ENCODE data around the gene KIAA1217.

Gene KIAA1217

GRCh38 chr10:24241536-24242040, 32.6 kb downstream of the KIAA1217 start:
- no peak for DNase-seq (ENCODE audit: low spot score)

DNA sequence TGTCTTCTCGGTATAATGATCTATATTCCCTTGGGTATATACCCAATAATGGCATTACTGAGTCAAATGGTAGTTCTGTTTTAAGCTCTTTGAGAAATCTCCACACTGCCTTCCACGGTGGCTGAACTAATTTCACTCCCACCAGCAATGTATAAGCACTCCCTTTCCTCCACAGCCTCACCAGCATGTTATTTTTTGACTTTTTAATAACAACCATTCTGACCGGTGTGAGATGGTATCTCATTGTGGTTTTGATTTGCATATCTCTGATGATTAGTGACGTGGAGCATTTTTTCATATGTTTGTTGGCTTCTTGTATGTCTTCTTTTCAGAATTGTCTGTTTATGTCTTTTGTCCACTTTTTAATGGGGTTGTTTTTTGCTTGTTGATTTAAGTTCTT, 33.6 kb downstream of the KIAA1217 start:
- no peak for DNase-seq (ENCODE audit: low spot score)

DNA sequence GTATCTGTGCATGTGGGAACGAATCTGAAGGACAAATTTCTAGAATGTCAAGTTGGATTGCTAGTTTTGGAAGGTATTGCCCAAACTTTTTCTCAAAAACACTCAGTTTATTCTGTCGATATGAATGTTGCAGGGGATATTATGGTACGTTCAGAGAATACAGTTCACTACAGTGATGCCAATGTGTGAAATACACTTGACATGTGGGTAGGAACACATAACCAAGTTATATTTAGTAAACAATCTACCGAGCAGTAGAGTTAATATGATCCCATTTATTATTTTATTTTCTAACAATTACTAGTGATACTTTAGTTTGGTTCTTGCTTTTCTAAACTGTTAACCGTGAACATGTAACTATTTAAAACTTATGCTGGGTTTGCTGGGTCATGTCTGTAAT, 37.4 kb downstream of the KIAA1217 start:
- no peak for DNase-seq (ENCODE audit: low spot score)

- no peak for DNase-seq (ENCODE audit: low spot score)
Measured at GRCh38 chr10:24247841-24248240, 38.9 kb downstream of the KIAA1217 start.

DNA sequence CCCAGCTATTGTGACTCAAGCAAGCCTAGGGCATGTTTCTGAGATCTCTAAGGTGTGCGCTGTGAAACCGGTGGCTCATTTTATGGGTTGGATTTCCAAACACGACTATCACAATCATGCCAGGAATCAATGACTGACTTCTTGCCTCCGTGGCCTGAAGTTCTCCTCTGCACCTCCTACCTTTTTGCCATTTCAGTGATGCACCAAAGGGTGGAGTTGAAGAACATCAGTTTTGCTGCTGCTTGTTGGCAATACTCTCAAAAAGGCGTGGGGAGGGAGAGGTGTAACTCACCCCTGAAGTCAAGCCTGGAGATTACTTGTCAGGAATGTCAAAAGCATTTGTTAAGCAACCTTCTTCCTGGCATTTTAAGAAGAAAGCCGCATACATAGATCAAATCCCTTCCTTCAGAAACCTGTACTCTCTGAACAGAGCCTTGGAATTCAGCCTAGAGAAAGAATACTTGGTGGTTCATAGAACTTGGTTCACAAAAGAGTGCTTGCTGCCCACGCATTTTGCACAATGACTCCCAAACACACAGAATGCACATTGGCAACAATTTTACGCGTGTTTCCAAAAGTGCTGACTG, 41.0 kb downstream of the KIAA1217 start:
- no peak for DNase-seq (ENCODE audit: low spot score)

DNA sequence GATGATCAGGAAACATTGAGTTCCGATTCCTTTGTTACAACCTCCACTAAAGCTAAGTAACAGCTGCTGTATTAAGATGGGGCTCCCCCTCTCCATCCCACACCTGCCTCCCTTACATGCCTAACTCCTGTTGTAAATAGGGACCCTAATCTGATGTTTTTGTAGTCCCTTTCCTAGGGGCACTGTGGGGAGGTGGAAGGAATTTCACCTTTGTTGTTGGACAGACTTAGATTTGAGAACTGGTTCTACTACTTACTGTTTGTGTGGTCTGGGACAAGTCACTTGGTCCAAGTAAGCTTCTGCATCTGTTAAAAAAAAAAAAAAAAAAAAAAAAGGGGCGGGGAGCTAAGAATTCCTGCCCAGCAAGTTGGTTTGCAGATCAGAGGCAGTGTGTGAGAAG, 42.6 kb downstream of the KIAA1217 start:
- no peak for DNase-seq (ENCODE audit: low spot score)

DNA sequence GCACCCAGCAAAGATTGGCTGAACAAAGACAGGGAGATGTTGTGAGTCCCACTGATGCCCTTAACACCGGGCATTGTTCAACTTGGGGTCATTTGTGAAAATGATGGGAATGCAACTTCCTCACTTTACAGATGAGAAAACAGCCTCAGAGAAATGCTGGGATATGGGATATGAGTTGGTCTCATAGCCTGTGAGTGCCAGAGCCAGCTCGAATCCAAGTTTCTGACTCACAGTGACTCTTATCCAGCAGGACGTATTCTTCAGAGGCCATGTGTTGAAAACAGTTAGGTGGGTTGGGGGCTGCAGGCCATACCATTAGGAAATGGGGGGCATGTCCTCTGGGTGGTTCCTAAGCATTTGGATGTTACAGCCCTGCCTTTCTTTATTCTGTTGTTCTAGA, 45.2 kb downstream of the KIAA1217 start:
- no peak for DNase-seq (ENCODE audit: low spot score)

DNA sequence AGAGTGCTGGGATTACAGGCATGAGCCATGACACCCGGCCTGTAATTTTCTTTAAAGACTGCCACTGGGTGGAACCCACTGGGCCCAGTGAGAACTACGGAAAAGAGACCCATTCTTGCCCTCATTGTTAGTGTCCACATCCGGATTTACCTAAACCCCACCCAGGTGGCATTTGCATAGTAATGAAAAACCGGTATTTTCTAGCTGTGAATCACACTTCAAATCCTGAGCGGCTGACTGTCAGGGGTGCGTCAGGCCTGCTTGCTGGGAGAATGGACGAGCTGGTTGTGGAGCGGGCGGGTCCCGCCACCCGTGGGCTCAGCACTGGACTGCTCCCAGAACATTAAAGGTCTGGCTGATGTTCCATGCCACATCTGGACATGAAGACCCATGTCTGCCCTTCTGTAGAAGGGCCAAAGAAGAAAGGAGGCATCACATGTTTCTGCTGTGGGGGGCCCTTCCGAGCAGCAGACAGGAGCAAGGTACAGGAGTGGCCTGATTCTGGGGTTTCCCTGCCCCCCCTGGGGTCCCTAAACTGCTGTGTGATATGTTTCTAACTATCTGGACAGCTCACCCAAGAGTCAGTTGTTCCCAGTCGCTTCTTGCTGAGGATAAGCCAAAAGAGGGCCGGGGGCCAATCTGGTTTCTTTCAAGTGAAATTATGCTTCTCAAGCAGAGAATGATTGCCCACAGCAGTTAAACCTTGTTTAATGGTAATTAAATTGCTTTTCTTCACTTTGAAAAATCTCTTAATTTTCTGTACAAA, 46.4 kb downstream of the KIAA1217 start:
- DNase-seq (ENCODE audit: low spot score): no peak

DNA sequence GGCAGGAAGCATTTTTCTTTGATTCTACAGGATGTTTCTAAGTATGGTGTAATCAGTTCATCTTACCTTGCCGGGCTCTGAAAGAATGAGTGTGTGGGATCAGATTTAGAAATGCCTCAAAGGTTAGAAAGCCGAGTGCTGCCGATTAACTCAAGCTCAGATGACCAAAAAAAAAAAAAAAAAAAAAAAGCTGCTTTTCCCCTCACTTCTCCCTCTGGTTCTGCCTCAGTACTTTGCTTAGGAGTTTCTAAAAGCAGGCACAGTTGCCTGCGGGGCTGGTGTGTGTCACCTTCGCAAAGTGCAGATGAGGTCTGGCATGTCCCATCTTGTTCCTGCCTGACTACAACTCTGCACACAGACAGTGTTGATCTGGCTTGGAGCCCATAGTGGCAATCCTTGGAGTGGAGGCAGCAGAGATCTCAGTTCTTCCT, 47.0 kb downstream of the KIAA1217 start:
- DNase-seq (ENCODE audit: low spot score): no peak

- no peak for DNase-seq (ENCODE audit: low spot score)
Measured at GRCh38 chr10:24256619-24257107, 47.7 kb downstream of the KIAA1217 start.

- DNase-seq (ENCODE audit: low spot score): no peak
Measured at GRCh38 chr10:24257588-24257987, 48.6 kb downstream of the KIAA1217 start.

GRCh38 chr10:24259365-24260130, 50.6 kb downstream of the KIAA1217 start:
- DNase-seq (ENCODE audit: low spot score): no peak

- no peak for DNase-seq (ENCODE audit: low spot score)
Measured at GRCh38 chr10:24261627-24262026, 52.7 kb downstream of the KIAA1217 start.

DNA sequence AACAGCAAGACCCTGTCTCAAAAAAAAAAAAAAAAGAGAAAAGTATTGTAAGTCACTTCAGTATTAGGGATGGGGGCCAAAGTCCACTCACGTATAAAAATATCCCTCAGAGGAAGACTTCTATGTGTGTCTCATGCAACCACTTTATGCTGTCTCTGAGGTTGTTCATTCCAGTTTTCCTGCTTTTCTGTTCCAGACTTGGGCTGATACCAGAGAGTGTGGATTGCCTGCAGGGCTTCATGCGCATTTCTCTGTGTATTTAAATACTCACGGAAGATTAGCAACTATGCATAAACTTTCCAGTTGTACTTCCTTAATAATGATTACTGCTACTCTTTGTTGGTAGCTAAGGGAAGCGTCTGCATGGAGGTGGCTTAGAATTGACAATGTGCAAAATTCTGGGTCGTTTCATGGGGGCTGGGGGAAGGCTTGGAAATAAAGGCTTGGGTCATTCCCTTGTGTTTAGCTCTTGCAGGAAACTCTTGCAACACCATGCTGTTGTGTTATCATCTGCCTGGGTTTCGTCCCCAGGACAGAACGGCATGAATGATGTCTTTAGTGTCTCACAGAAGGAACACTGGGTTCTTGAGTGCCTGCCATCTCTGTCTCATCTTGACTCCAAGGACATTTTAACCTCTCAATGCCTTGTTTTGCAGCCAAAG, 54.1 kb downstream of the KIAA1217 start:
- DNase-seq (ENCODE audit: low spot score): no peak

DNA sequence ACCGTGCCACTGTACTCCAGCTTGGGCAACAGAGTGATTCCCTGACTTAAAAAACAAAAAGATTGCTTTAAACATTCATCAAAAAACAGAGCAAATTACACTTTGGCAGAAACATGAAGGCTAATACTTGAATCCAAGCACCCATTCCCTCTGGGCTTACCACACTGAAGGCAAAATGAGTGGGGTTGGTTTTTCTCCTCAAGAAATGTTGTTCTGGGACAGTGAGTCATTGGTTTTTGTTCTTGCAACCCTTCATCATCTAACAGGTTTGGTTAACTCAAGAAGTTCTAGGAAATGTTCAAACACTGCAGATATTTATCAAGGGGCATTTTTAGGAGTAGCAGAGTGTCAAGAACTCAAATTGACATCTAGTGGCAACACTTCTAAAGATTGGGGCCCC, 60.5 kb downstream of the KIAA1217 start:
- no peak for DNase-seq (ENCODE audit: low spot score)

GRCh38 chr10:24272374-24272773, 63.4 kb downstream of the KIAA1217 start:
- DNase-seq (ENCODE audit: low spot score): no peak

DNA sequence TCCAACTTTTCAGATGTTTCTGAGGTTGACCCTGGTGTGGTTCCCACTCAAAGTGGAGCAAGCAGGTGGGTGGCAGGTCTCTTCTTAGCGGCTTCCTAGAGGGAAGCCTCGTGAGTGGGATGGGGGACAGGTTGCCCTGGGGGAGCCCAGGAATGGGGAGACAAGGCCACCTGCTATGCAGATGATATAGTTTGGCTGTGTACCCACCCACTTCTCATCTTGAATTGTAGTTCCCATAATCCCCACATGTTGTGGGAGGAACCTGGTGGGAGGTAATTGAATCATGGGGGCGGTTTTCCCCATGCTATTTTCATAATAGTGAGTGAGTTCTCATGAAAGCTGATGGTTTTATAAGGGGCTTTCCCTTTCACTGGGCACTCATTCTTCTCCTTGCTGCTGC, 68.3 kb downstream of the KIAA1217 start:
- no peak for DNase-seq (ENCODE audit: low spot score)

- DNase-seq (ENCODE audit: low spot score): no peak
Measured at GRCh38 chr10:24277771-24278170, 68.8 kb downstream of the KIAA1217 start.

- no peak for DNase-seq (ENCODE audit: low spot score)
Measured at GRCh38 chr10:24278176-24278889, 69.4 kb downstream of the KIAA1217 start.

GRCh38 chr10:24279166-24279565, 70.2 kb downstream of the KIAA1217 start:
- no peak for DNase-seq (ENCODE audit: low spot score)

DNA sequence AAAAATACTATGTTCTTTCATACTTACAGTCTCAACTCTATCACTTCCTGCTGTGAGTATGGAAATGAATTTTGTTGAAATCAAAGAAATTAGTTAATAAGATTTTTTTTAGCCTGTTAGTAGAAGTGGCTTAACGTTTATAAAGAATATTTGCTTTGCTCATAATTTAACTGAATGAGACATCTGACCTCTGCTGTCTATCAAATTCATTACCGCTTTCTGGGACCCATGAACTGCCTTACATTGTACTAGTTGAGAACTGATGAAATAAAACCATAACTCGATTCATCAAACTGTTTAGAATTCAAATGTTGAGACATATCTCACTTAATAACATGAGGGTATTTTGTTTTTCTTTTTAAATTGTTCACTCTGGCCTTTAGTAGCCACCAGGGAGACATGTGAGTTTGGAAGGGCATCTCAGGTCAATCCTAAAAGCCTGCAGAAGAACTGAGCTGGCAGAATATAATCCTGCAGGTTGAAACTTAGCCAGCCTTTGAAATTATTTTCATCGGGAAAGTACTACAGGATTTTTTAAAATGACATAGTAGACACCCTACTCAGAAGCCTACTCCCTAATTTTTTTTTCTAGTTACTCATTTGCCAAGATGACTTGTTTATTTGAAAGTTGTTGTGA, 78.7 kb downstream of the KIAA1217 start:
- DNase-seq (ENCODE audit: low spot score): no peak
